Loucy (cell line): ENCODE measurements around the gene SCAND1.

Source experiments
- EZH2phosphoT487 ChIP-seq: fragments of 200-600 bp; IDR thresholded peaks from 2 replicates; pipeline ENCODE4 v1.6.1; 2018; ENCODE audit warnings: antibody characterized with exemption, mild to moderate bottlenecking, moderate library complexity, borderline replicate concordance
- TF ChIP-seq, protein P1 (sequence below): fragments of 200-600 bp; sonication (generic); conservative IDR thresholded peaks from 2 replicates; pipeline ENCODE4 v1.5.1; 2014; ENCODE audit warnings: mild to moderate bottlenecking, antibody characterized with exemption, low read length

DNA sequence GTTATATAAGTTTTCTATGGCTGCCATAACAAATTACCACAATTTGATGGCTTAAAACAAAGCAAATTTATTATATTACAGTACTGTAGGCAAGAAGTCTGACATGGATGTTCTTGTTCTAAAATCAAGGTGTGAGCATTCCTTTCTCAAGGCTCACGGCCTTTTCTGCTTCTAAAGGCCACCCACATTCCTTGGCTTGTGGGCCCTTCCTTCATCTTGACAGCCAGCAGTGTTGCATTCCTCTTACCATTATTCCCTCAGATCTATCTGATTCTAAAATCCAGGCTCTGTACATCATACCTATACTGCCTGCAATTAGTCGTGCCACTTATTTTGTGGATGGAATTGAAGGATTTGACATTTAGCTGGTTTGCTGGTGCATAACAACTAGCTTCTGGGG lies 17.7 kb upstream of the SCAND1 start:
- TF ChIP-seq, protein P1, sequence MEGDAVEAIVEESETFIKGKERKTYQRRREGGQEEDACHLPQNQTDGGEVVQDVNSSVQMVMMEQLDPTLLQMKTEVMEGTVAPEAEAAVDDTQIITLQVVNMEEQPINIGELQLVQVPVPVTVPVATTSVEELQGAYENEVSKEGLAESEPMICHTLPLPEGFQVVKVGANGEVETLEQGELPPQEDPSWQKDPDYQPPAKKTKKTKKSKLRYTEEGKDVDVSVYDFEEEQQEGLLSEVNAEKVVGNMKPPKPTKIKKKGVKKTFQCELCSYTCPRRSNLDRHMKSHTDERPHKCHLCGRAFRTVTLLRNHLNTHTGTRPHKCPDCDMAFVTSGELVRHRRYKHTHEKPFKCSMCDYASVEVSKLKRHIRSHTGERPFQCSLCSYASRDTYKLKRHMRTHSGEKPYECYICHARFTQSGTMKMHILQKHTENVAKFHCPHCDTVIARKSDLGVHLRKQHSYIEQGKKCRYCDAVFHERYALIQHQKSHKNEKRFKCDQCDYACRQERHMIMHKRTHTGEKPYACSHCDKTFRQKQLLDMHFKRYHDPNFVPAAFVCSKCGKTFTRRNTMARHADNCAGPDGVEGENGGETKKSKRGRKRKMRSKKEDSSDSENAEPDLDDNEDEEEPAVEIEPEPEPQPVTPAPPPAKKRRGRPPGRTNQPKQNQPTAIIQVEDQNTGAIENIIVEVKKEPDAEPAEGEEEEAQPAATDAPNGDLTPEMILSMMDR, result no peak
- TF ChIP-seq EZH2phosphoT487, result no peak
